Hindlimb muscle (tissue), 1 donor: Measurements from ENCODE around the gene NTN4. TPM values are rescaled to one million over a fixed set of nuclear protein-coding genes. Genes with fewer than 3 reads are reported as not detected.
"Not testable (repeated sequence)": the region's sequence is repeated elsewhere in the genome, so short reads cannot be mapped to it uniquely, and the experiment has no call there.

Source experiments
- DNase-seq: peaks from one replicate; pipeline ENCODE4 v3.0.0-alpha.2; 2013
- polyA plus RNA-seq: library from polyadenylated mRNA; unstranded; fragments of 120-200 nt; gene quantifications from one replicate; pipeline ENCODE4 v1.2.1, GENCODE V29; 2013; ENCODE audit not compliant: insufficient read length

The NTN4 gene
- polyA plus RNA-seq, 1 donor, result 40.7 TPM

GRCh38 chr12:95705143-95705542 is 85.4 kb downstream of the NTN4 start:
- DNase-seq, result no peak

DNA sequence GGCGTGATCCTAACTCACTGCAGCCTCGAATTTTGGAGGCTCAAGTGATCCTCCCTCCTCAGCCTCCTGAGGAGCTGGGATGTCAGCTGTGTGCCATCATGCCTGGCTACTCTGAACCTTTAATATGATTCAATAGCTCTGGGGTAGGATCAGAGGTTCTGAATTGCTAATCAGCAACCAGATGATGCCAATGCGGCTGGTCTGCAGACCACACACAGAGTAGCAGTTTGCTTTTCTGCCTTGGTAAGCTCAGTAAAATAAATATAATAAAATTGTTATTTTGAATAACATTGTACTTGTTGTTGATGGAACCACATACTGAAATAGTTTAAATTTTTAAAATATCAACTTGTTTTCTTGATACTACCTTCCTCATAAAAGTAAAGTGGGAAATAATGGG is 86.6 kb downstream of the NTN4 start:
- no peak for DNase-seq

GRCh38 chr12:95701722-95702418 is 88.7 kb downstream of the NTN4 start:
- DNase-seq, result no peak

DNA sequence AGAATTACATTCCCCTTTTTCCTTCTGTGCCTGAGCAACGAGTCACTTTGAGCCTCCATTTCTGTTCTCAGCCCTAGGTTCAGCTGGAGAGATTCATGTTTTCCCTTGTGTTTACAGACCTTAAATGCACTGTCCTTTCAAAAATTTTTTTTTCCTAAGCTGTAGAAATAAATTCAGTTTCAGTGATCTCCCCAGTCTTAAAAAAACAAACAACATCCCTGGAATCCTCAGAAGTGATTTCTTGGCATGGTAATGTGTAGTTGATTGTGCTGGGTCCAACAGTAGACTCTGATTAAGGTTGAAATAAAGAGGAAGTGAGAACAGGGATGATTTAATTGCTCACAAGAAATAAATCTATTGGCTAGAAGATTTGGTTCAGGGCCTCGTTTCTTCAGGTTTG is 89.3 kb downstream of the NTN4 start:
- DNase-seq, result no peak

DNA sequence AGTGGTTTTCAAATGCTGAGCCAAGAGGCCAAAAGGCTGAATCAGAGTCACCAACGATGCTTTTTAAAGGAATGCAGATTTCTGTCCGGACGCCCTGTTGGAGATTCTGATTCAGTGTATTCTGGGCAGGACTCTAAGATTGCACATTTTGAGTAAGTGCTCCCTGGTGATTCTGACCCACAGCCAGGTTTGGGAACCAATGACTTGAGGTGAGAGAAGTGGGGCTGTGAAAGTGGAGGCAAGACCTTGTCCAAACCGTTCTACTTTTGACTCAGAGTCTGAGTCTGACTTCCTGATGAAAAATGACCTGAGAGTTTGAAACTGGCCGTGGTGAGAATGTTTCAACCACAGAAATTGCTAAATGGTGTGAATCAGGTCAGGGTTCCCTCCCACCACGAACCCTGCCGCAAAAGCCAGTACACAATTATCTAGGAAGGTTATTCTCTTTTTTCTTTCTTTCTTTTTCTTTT is 90.2 kb downstream of the NTN4 start:
- no peak for DNase-seq

DNA sequence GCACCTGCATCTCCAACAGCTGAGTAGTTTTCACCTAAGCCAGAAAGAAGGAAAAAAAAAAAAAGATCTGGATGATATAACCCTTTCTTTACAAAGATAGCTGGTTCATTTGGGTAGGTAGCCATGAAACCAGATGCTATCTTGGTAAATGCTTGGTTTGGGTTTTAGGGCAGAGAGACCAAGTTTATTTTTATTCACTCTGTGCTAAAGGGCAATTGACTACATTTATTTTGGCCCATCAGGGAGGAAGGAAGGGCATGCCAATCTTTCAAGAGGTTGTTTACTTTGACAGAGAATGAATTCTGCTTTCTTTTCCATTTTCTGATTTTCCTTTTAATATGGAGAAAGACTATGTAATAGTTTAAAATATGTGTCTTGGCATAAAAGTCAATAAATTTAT is 91.0 kb downstream of the NTN4 start:
- no peak for DNase-seq

- DNase-seq, result no peak
These were observed 96.4 kb downstream of the NTN4 start for GRCh38 chr12:95694136-95694535.

DNA sequence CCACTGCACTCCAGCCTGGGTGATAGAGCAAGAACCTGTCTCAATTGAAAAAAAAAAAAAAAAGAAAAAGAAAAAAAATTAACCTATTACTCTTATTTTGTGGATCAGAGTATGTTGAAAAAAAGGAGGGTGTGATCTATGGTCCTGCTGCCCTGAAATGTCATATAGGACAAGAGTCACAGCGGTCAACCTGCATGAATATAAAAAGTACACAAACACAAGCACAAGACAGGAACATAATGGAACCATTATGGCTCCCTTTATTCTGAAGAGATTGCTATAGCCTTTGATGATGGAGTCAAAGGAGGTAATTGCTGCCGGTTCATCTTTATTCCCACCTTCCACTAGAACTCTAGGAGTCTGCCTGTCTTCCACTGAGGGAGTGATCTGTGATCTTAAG is 96.9 kb downstream of the NTN4 start:
- DNase-seq, result no peak

- no peak for DNase-seq
These were observed 99.5 kb downstream of the NTN4 start for GRCh38 chr12:95690861-95691635.

GRCh38 chr12:95687937-95688336 is 102.6 kb downstream of the NTN4 start:
- no peak for DNase-seq

DNA sequence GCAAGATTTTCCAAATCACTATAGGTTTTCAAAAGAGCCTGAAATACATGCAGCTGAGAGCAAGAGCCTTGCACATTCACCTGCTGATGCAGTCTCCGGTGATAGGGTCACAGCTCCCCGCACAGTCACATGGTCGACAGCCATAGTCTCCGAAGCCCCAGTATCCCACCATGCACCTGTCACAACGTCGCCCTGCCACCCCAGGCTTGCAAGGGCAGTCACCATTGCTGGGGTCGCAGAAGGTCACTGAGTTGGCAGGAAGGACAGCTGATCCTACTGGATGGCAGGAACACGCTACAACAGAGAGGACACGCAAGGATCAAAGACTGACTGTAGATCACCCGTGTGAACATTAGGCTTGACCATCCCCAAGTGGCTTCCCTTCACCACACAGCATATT is 107.1 kb downstream of the NTN4 start:
- no peak for DNase-seq

DNA sequence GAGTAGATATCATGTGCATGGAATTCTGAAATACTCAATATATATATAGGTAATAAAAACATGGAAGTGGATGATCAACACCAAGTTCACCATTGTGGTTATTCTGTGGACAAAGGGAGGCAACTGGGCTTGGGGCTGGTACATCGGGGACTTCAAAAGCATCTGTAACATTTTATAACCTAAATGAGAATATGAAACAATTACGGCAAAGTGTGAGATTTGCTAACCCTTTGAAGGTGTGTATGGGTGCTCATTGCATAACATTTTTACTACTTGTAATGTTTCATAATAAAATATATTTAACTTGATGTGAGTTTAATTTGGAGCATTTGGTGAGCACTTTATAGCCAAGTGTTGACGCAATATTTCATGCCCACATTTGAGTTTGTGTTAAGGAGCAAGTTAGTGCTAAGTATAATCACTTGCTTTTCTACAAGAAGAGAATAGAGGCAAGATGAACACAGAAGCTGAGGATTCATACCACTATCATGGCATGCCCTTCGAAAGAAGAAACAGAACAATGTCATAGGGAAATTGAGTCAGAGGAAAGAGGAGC is 109.3 kb downstream of the NTN4 start:
- no peak for DNase-seq

- DNase-seq, result no peak
These were observed 111.9 kb downstream of the NTN4 start for GRCh38 chr12:95678684-95679083.

DNA sequence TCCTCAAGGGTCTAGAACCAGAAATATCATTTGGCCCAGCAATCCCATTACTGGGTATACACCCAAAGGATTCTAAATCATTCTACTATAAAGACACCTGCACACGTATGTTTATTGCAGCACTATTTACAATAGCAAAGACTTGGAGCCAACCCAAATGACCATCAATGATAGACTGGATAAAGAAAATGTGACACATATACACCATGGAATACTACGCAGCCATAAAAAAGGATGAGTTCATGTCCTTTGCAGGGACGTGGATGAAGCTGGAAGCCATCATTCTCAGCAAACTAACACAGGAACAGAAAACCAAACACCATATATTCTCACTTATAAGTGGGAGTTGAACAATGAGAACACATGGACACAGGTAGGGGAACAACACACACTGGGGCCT is 112.8 kb downstream of the NTN4 start:
- DNase-seq, result not testable (repeated sequence)

DNA sequence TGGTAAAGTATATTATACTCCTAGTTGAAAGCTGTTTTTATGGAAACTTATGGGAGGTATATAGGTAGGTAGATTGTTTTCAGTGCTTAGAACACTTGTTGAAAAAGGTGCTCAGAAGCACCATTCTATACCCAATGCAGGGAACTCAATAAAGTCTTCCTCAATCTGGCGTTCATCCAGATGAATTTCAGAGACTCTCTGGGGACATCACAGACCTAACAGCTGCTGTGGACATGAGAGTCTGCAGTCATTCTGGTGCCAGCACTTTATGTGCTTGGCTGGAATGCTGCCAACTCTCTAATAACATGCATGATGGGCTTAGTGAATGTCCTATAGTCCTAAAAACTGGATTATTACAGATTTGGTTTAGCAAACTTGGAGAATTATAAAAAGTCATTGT is 115.9 kb downstream of the NTN4 start:
- peak; percentile 58 for DNase-seq

- no peak for DNase-seq
These were observed 116.4 kb downstream of the NTN4 start for GRCh38 chr12:95674163-95674562.

GRCh38 chr12:95673576-95673975 is 117.0 kb downstream of the NTN4 start:
- DNase-seq, result no peak

DNA sequence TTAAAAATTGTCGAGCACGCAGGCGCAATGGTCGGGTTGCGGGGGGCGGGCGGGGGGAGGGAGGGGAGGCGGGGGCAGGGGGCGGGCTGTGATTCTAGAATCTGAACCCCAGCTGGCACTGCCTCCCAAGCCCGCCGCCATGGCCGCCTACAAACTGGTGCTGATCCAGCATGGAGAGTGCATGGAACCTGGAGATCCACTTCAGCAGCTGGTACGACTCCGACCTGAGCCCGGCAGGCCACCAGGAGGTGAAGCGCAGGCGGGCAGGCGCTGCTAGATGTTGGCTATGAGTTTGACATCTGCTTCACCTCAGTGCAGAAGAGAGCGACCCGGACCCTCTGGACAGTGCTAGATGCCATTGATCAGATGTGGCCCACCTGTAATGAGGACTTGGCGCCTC is 118.4 kb downstream of the NTN4 start:
- DNase-seq, result no peak

DNA sequence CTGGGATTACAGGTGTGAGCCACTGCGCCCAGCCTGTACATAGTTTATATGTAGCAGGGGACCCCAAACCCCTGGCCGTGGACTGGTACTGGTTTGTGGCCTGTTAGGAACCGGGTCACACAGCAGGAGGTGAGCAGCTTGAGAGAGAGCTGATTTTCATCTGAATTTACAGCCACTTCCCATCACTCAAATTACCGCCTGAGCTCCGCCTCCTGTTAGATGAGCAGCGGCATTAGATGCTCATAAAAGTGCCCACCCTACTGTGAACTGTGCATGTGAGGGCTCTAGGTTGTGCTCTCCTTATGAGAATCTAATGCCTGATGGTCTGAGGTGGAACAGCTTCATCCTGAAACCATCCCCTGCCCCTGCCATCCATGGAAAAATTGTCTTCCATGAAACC is 119.3 kb downstream of the NTN4 start:
- no peak for DNase-seq

DNA sequence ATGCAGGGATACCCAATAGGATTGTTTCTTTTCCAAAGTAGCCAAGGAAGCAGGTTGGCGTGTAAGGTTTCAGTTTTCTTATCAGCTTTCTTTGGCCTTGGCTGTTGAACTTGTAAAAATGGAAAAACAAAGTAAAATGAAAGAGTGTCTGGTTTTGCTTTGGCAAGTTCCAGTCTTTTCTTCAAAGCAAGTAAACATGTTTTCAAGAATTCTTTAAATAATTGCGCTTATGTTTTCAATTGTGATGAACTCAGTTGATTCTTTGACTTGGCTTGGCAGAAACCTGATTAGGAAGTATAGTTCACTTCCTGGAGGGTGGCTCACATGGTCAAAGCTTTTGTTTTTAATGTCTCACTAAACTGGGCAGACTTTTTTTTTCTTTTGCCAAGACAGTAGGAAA is 127.0 kb downstream of the NTN4 start:
- DNase-seq, result no peak

DNA sequence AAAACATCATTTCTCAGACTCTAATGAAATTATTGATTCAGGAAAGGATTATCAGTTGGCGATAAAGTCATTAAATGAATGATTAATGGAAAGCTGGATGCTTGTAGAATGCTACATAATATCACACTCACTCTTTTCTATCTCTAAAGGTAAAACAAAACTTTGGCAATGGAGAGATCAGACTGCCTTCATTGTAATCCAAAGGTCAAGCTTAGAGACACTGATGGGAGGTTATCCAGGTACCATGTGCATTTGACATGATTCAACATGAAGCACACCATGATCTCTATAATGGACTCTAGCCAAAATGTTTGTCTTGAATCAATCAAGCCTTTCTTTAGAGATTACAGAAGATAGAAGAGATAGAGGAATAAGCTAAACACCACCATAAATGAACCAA is 129.2 kb downstream of the NTN4 start:
- no peak for DNase-seq

DNA sequence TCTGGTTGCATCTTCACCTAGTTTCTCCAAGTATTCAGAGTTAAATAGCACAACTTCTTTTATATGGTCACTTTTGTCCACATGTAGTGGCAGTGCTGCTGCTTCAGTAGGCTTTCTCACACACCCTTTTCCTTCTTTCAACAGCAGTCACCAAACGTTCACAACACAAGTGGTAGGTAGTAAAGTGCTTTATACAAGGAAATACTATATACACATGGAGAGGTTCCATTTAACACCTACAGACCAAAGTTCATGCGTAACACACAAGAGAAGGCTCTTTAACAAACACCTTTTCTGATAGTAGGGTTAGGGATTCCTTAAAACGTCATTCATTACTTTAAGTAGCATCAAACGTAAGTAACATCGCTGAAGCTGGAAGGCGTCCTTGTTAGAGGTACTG is 132.2 kb downstream of the NTN4 start:
- no peak for DNase-seq

- DNase-seq, result not testable (repeated sequence)
These were observed 135.9 kb downstream of the NTN4 start for GRCh38 chr12:95654665-95655064.
